Astrocyte of the spinal cord (primary cell): ENCODE measurements around the gene TPST1.

Experiments used
- DNase-seq: peaks from one replicate; pipeline ENCODE4 v3.0.0; 2011; ENCODE audit warnings: low read depth, low spot score
- H3K4me3 ChIP-seq: 2 replicates; pipeline ENCODE4 v1.5.1; 2011; ENCODE audit warnings: low read depth, mild to moderate bottlenecking, low read length, moderate library complexity
- in situ Hi-C: cut with HindIII; loops from 2 replicates; pipeline ENCODE4 v1.10.0; 2017; ENCODE audit warnings: low sequenced_read_pairs
- TF ChIP-seq, protein P1 (sequence below): IDR thresholded peaks from 2 replicates; pipeline ENCODE4 v1.5.1; 2012; ENCODE audit warnings: low read depth, mild to moderate bottlenecking, low read length, inconsistent platforms

The TPST1 gene

GRCh38 chr7:66202441-66202840, 2.7 kb upstream of the TPST1 start:
- in situ Hi-C loops: no loop called here
- no peak overlapping the region for H3K4me3 ChIP-seq

GRCh38 chr7:66205741-66206090, 582 bp downstream of the TPST1 start:
- no peak for DNase-seq
- in situ Hi-C loops: no loop called here
- peak overlapping the region; percentile 89 for H3K4me3 ChIP-seq
- TF ChIP-seq, protein P1, sequence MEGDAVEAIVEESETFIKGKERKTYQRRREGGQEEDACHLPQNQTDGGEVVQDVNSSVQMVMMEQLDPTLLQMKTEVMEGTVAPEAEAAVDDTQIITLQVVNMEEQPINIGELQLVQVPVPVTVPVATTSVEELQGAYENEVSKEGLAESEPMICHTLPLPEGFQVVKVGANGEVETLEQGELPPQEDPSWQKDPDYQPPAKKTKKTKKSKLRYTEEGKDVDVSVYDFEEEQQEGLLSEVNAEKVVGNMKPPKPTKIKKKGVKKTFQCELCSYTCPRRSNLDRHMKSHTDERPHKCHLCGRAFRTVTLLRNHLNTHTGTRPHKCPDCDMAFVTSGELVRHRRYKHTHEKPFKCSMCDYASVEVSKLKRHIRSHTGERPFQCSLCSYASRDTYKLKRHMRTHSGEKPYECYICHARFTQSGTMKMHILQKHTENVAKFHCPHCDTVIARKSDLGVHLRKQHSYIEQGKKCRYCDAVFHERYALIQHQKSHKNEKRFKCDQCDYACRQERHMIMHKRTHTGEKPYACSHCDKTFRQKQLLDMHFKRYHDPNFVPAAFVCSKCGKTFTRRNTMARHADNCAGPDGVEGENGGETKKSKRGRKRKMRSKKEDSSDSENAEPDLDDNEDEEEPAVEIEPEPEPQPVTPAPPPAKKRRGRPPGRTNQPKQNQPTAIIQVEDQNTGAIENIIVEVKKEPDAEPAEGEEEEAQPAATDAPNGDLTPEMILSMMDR: no peak

More at GRCh38 chr7:66202441-66202840, 2.7 kb upstream of the TPST1 start:
- TF ChIP-seq, protein P1: no peak
- DNase-seq: no peak

- in situ Hi-C loops: no loop called here
- H3K4me3 ChIP-seq: peak overlapping the region; percentile 89
- DNase-seq: no peak
- TF ChIP-seq, protein P1: no peak
Measured at GRCh38 chr7:66206119-66206933, 1.2 kb downstream of the TPST1 start.

DNA sequence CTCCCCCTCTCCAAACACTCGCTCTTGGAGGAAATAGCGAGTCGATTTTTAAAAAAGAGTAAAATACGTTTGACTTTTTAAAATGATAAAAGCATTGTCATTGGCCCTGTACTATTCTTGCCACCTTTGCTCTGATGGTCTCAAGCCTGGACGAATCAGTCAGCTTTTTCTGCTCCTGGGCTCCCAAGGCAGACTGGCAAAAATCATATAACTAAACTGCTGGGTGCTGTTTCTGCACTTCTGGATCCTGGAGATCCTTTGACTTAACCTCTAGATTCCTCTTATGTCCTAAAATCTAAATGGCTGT, 1.8 kb downstream of the TPST1 start:
- TF ChIP-seq, protein P1: no peak
- no peak overlapping the region for H3K4me3 ChIP-seq
- in situ Hi-C loops: no loop called here
- DNase-seq: no peak

DNA sequence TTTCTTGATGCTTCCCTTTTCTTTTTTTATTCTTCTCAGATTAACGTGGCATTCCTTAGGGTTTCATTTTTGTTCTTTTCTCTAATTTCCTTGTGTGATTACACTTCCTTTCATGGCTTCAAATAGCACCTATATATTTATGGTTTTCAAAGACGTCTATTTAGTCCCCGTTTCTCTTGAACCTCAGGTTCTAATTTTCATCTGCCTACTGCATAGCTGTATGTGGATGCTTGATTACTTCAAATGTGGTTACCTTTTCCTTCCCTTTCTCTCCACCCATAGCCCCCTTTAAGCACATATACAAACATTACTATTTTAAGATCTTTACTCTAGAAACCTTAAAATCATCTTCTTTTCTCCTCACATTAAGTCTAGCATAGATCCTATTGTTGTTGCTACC, 2.4 kb downstream of the TPST1 start:
- in situ Hi-C loops: no loop called here
- no peak for DNase-seq
- no peak overlapping the region for H3K4me3 ChIP-seq
- TF ChIP-seq, protein P1: no peak

DNA sequence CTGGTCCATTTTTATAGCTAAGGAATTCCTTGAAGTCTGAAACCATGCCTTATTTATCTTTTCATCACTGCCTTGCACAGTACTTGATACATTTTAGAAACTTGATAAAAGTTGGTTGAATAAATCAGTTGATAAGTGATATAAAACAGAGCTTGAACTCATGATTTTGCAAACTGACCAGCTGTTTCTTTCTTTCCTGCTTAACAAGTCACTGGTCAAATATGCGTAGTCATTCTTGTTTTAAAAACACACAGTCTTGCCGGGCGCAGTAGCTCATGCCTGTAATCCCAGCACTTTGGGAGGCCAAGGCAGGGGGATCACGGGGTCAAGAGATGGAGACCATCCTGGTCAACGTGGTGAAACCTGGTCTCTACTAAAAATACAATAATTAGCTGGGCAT, 6.3 kb downstream of the TPST1 start:
- no peak for DNase-seq
- TF ChIP-seq, protein P1: no peak
- no peak overlapping the region for H3K4me3 ChIP-seq
- in situ Hi-C loops: no loop called here
